HG03196 (cell line): ENCODE data around the gene TACR1.
A peak's percentile ranks its signal among the peaks of the same experiment; 100 is the strongest.

ENCODE experiments used
- ATAC-seq: cut with Tn5 transposase; IDR thresholded peaks from one replicate; pipeline ENCODE4 v1.9.1; 2021; ENCODE audit not compliant: unreplicated experiment

The TACR1 gene

GRCh38 chr2:75055142-75055819 is 144.0 kb downstream of the TACR1 start:
- no peak for ATAC-seq

- ATAC-seq: no peak
Measured at GRCh38 chr2:75054296-75054695, 145.0 kb downstream of the TACR1 start.

GRCh38 chr2:75053484-75054112 is 145.7 kb downstream of the TACR1 start:
- ATAC-seq: peak; percentile 60

DNA sequence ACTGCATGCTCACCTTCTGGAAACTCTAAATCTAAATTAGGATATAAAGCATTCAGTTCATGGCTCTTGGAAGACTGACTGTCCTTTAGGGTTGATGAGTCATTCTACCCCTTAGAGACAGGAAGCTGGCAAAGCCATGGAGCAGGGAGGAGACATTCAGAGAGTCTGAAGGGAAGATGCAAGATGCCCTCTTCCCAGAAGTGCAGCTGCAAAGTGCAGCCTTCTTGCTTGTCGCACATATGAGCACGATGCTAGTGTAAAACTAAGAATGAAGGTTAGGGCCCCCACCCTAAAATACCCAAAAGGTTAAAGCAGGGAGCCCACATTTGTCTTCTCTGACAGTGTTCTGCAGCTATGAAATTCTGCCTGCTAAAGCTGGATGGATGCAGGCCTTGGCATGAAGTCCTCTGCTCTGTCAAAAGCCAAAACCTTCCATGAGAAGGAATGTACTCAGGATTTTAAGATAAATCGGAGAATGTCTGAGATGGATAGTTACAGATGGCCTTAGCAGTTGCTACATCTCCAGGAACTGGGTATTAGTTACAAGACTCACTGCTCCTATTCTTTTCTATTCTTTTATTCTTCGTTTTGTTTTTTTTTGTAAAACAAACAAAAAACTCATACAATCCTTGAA is 151.2 kb downstream of the TACR1 start:
- ATAC-seq: no peak

DNA sequence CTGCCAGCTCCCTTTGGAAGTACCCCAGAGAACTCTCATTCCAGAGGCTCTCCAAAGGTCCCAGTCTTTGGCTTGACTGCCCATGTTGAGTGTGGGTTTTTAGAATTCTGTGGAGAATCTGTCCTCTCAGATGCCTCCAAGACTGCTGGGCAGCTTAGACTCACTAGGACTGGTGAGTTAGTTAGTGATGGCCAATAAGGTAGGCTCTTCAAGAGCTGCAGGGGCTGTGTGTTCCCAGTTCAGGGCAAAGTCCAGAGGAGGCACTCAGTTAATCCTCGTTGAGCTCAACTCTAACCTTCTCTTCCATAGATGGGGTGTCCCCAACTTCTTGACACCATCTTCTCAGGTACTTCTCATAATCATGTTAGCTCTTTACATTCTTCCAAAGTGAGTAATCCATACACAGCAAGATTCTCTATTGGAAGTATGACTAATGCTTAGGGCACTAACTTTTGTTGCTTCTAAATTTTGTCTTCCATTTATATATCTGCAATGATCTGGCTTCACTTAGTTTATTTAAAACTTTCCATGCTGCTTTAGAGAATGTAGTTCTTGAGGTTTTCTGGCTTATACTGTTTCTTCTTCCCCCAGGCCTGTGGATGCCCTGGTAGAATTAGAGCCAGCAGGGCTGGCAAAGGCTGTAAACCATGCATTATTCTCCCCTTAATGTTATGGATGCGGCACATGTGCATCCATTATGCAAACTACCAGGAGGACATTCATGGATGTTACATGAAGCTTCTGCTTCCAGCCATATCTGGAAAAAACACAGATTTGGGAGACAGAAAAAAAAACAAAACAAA is 151.9 kb downstream of the TACR1 start:
- ATAC-seq: no peak

- ATAC-seq: no peak
Measured at GRCh38 chr2:75045526-75046050, 153.7 kb downstream of the TACR1 start.

GRCh38 chr2:75044291-75044690 is 155.0 kb downstream of the TACR1 start:
- ATAC-seq: no peak

GRCh38 chr2:75042823-75043222 is 156.5 kb downstream of the TACR1 start:
- ATAC-seq: no peak

GRCh38 chr2:75041731-75042600 is 157.4 kb downstream of the TACR1 start:
- no peak for ATAC-seq

DNA sequence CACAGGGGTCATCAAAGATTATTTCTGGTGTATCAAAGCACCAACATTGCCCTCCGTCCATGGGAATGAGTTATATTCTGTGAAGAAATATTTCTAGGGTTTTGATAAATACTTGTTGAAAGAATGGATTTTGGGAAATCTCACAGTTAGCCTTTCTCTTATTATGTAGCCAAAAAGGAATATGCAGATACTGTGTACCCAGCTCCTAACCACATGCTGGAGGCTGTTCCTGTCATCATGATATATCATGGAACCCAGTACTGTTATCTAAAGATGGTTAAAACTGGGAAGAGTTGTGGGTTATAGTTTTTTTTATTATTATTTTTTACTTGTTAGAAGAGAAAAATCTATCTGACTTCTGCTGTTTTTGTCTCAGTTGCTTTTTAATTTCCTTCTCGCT is 158.1 kb downstream of the TACR1 start:
- no peak for ATAC-seq

DNA sequence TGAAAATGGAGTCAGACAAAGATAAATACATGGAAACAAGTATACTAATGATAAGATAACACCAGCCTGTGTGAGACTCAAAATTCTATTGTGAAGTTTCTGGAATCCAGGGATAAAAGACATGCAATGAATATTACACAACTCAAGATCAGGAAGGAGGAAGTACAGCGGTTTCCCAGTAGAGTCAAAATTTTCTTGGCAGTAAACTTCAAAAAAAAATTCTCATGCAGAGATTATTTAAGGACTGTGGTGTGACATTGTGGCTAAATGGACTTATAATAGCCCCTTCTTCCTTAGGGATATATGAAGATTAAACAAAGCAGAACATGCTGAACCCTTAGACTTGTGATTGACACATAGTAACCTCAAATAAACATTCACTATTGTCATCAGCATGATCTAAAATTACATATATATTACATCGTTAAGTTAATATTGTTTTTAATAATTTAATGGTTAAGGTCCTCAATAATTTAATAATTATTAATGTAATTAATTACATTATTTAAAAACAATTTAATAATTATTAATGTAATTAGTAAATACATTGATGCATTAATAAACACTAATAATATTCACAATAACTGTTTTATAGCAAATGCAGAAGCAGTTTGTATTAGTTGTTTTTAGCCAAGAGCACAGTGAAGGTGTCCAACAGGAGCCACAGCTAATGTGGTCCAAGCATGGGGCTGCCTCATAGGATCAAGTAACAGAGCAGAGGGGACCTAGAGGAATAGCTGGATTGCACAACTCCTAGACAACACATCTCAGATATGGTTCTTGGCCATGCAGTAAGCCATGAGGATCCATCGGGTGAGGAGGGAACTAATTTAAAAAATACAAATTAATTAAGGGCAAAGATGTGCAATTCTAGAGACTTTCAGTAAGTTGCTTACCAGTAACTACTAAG is 163.6 kb downstream of the TACR1 start:
- ATAC-seq: no peak

- ATAC-seq: no peak
Measured at GRCh38 chr2:75033516-75033915, 165.8 kb downstream of the TACR1 start.

DNA sequence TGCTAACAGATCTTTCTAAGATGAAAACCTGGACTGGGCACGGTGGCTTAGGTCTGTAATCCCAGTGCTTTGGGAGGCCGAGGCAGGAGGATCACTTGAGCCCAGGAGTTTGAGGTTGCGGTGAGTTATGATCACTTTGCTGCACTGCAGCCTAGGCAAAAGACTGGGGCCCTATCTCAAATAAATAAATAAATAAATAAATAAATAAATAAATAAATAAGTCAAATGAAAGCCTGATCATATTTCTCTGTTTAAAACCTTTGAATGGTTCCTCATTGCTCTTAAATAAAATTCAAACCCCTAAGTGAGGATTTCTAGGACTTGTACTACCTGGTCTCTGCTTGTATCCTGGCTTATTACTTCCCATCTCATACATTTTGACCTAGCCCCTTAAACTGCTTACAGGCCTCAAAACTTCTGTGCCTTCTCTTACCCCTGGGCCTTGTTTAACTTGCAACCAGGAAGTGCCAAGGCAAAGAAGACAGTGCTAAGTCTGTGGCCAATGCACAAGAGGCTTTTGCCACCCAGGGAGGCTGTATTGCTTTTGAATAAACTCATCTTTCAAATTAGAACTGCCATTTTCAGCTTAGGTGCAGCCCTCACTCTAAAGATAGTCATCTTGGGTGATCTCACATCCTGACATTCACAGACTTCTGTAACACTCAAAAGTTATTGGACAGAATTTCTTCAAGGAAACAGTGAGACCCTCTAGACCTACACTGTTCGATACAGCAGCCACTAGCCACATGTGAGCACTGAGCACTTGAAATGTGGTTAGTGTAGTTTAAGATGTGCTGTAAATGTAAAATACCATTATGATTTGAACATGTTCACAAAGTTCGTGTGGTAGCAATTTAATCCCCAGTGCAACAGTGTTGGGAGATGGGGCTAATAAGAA is 167.2 kb downstream of the TACR1 start:
- ATAC-seq: no peak

GRCh38 chr2:75031171-75031570 is 168.1 kb downstream of the TACR1 start:
- no peak for ATAC-seq

DNA sequence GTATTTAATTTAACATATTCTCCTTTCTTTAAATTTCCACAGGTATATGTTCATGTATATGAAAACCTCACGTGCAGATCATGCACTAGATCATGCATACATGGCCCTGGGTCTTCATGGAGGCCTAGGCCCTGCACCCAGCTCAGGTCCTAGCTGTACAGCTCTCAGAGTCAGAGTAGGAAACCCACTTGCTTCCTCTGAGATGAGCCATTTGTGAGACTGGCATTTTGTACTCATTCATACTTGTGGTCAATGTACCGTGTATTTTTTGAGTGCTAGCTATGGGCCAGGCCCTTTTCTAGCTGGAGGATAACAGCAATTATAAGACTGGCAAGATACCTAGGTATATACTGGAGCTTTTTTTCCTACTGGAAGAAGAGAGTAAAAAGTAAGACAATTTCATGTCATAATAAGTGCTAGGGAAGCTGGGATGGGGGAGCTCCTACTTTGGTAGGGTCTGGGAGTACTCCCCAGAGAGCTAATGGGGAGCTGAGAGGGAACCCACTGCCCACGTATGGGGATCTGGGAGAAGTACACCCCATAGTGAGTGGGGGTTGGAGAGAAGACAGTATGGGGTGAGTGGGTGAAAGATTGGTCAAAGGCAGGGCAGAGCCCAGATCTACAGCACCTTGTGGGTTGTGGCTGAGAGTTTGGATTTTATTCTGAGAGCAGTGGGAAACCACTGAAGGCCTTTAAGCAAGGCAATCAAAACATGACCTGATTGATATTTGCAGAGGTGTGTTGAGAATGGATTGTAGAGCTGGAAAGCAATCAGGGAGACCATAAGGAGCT is 168.9 kb downstream of the TACR1 start:
- no peak for ATAC-seq

GRCh38 chr2:75027886-75028285 is 171.4 kb downstream of the TACR1 start:
- no peak for ATAC-seq

DNA sequence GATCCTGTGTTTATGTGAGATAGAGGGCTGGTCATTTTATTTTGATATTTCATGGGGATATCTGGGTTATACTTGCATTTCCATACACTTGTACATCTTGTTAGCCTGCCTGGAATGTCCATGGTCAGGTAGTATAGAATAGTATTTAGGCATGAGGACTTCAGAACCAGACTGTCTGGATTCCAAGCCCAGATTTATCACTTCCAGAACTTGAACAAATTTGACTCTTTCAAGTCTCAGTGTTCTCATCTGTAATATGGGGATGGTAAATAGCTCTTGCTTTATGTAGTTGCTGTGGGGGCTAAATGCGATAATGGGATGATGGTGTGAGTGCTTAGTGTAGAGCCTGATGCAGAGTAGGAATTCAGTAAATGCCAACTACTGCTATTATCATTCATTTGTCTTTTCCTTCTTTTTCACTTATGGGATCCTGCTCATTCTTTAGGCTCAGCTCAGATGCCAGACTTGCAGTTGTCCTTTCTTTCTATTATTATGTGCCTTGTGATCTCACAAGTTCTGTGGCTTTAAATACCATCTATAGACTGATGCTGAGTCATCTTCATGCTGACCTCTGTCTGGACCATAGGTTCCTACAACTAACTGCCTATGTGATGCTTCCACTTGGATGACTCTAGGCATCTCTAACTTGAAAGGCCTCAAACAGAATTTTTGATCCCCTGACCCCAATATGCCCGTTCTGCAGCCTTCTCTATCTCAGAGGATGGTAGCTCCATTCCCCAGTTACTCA is 173.5 kb downstream of the TACR1 start:
- ATAC-seq: no peak
